ENCODE measurements around the gene PTPN14.

PTPN14 gene

GRCh38 chr1:214377485-214377884, 173.9 kb downstream of the PTPN14 start:
- peaks cover 4% of the 10 kb centered on the region; the same call in 1 of the 2 replicates for H3K36me3 ChIP-seq (ENCODE audit: insufficient read depth, low read length)
- H3K4me3 ChIP-seq (ENCODE audit: low read length, poor library complexity, severe bottlenecking) = no peak overlapping the region
- no peak overlapping the region for H3K9ac ChIP-seq (ENCODE audit: low read depth, low read length, poor library complexity, severe bottlenecking)
- H2AFZ ChIP-seq (ENCODE audit: low read length) = no peak overlapping the region
- no peaks in the 10 kb centered on the region for H3K27me3 ChIP-seq (ENCODE audit: insufficient read depth, low read length, poor library complexity, severe bottlenecking)
- TF ChIP-seq EZH2phosphoT487 (IDR thresholded peaks at IDR 0.05; ENCODE audit: borderline replicate concordance) (no peak), CTCF (conservative IDR thresholded peaks at IDR 0.05; ENCODE audit: low read length) (no peak)
- no peak overlapping the region for H3K4me2 ChIP-seq (ENCODE audit: low read depth, low read length, poor library complexity, severe bottlenecking)
- no peaks in the 10 kb centered on the region for H3K79me2 ChIP-seq (ENCODE audit: insufficient read depth, low read length)
- no peaks in the 10 kb centered on the region for H3K4me1 ChIP-seq (ENCODE audit: insufficient read depth, low read length, poor library complexity, severe bottlenecking)
- H3F3A ChIP-seq (ENCODE audit: low read depth) = no peaks in the 10 kb centered on the region
- no peaks in the 10 kb centered on the region for H3K9me2 ChIP-seq (replicated peaks; ENCODE audit: low read depth, low read length)
- H4K20me1 ChIP-seq (ENCODE audit: insufficient read depth, low read length, poor library complexity, severe bottlenecking) = no peaks in the 10 kb centered on the region
- no peaks in the 10 kb centered on the region for H3K9me3 ChIP-seq (ENCODE audit: insufficient read depth, low read depth, low read length)

GRCh38 chr1:214372092-214372491, 179.3 kb downstream of the PTPN14 start:
- Histone ChIP-seq H3K36me3 (ENCODE audit: insufficient read depth, low read length) (peaks cover 11% of the 10 kb centered on the region; the same call in 1 of the 2 replicates), H3K27me3 (ENCODE audit: insufficient read depth, low read length, poor library complexity, severe bottlenecking) (no peaks in the 10 kb centered on the region), H3K4me1 (ENCODE audit: insufficient read depth, low read length, poor library complexity, severe bottlenecking) (no peaks in the 10 kb centered on the region), H4K20me1 (ENCODE audit: insufficient read depth, low read length, poor library complexity, severe bottlenecking) (no peaks in the 10 kb centered on the region), H3K9me2 (replicated peaks; ENCODE audit: low read depth, low read length) (no peaks in the 10 kb centered on the region), H3K4me3 (ENCODE audit: low read length, poor library complexity, severe bottlenecking) (no peak overlapping the region), H3K9ac (ENCODE audit: low read depth, low read length, poor library complexity, severe bottlenecking) (no peak overlapping the region), H3F3A (ENCODE audit: low read depth) (no peaks in the 10 kb centered on the region), H3K79me2 (ENCODE audit: insufficient read depth, low read length) (no peaks in the 10 kb centered on the region), H2AFZ (ENCODE audit: low read length) (no peak overlapping the region), H3K9me3 (ENCODE audit: insufficient read depth, low read depth, low read length) (no peaks in the 10 kb centered on the region), H3K4me2 (ENCODE audit: low read depth, low read length, poor library complexity, severe bottlenecking) (no peak overlapping the region)
- no peak for TF ChIP-seq CTCF (conservative IDR thresholded peaks at IDR 0.05; ENCODE audit: low read length)
- TF ChIP-seq EZH2phosphoT487 (IDR thresholded peaks at IDR 0.05; ENCODE audit: borderline replicate concordance) = no peak

GRCh38 chr1:214370615-214371014, 180.8 kb downstream of the PTPN14 start:
- Histone ChIP-seq H3K9me3 (ENCODE audit: insufficient read depth, low read depth, low read length) (no peaks in the 10 kb centered on the region), H3K4me2 (ENCODE audit: low read depth, low read length, poor library complexity, severe bottlenecking) (no peak overlapping the region), H3K9ac (ENCODE audit: low read depth, low read length, poor library complexity, severe bottlenecking) (no peak overlapping the region), H3K4me1 (ENCODE audit: insufficient read depth, low read length, poor library complexity, severe bottlenecking) (no peaks in the 10 kb centered on the region), H2AFZ (ENCODE audit: low read length) (no peak overlapping the region), H3F3A (ENCODE audit: low read depth) (no peaks in the 10 kb centered on the region), H3K36me3 (ENCODE audit: insufficient read depth, low read length) (peaks cover 9% of the 10 kb centered on the region; the same call in 1 of the 2 replicates), H3K27me3 (ENCODE audit: insufficient read depth, low read length, poor library complexity, severe bottlenecking) (no peaks in the 10 kb centered on the region), H4K20me1 (ENCODE audit: insufficient read depth, low read length, poor library complexity, severe bottlenecking) (no peaks in the 10 kb centered on the region), H3K9me2 (replicated peaks; ENCODE audit: low read depth, low read length) (no peaks in the 10 kb centered on the region), H3K79me2 (ENCODE audit: insufficient read depth, low read length) (no peaks in the 10 kb centered on the region), H3K4me3 (ENCODE audit: low read length, poor library complexity, severe bottlenecking) (no peak overlapping the region)
- no peak for TF ChIP-seq EZH2phosphoT487 (IDR thresholded peaks at IDR 0.05; ENCODE audit: borderline replicate concordance)
- no peak for TF ChIP-seq CTCF (conservative IDR thresholded peaks at IDR 0.05; ENCODE audit: low read length)
